HG03558 (cell line): ENCODE measurements around the gene KRT79.
"Not testable (repeated sequence)": the region's sequence is repeated elsewhere in the genome, so short reads cannot be mapped to it uniquely, and the experiment has no call there.

Experiments
- ATAC-seq: cut with Tn5 transposase; IDR thresholded peaks from one replicate; pipeline ENCODE4 v1.9.1; 2021; ENCODE audit warnings: moderate number of reproducible peaks; ENCODE audit not compliant: unreplicated experiment; ENCODE audit errors: extremely low read depth

KRT79 gene

GRCh38 chr12:52833922-52834726 is at the start of gene KRT79:
TSS of gene KRT79 (minus strand) at chr12:52834311. CDS start at chr12:52834260, 51 bp downstream.
- no peak for ATAC-seq

GRCh38 chr12:52880499-52880898 is 46.4 kb upstream of the KRT79 start:
- not testable (repeated sequence) for ATAC-seq

GRCh38 chr12:52879394-52880351 is 45.6 kb upstream of the KRT79 start:
- ATAC-seq: no peak

- ATAC-seq: no peak
These were observed 44.6 kb upstream of the KRT79 start for GRCh38 chr12:52878507-52879393.

DNA sequence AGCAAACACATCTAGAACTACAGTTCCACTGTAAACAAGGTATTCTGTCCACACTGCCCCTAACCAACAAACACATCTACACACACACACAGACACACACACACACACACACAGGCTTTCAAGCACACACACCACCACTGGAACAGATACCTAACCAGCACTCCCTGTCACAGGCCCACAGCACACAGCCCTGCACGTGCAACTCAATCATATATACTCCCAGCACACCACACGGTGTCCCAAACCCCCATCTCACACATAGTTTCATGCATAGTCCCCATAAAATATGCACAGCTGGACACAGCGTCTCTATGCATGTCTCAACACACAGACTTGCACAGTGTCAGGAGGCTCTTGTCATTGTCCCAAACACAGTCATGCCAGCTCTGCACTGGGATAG is 43.1 kb upstream of the KRT79 start:
- ATAC-seq: no peak

GRCh38 chr12:52876372-52876771 is 42.3 kb upstream of the KRT79 start:
- ATAC-seq: no peak

- ATAC-seq: no peak
These were observed 40.7 kb upstream of the KRT79 start for GRCh38 chr12:52874573-52875435.

- ATAC-seq: no peak
These were observed 39.9 kb upstream of the KRT79 start for GRCh38 chr12:52873832-52874572.

GRCh38 chr12:52873513-52873831 is 39.4 kb upstream of the KRT79 start:
- no peak for ATAC-seq

- no peak for ATAC-seq
These were observed 38.7 kb upstream of the KRT79 start for GRCh38 chr12:52872644-52873389.

DNA sequence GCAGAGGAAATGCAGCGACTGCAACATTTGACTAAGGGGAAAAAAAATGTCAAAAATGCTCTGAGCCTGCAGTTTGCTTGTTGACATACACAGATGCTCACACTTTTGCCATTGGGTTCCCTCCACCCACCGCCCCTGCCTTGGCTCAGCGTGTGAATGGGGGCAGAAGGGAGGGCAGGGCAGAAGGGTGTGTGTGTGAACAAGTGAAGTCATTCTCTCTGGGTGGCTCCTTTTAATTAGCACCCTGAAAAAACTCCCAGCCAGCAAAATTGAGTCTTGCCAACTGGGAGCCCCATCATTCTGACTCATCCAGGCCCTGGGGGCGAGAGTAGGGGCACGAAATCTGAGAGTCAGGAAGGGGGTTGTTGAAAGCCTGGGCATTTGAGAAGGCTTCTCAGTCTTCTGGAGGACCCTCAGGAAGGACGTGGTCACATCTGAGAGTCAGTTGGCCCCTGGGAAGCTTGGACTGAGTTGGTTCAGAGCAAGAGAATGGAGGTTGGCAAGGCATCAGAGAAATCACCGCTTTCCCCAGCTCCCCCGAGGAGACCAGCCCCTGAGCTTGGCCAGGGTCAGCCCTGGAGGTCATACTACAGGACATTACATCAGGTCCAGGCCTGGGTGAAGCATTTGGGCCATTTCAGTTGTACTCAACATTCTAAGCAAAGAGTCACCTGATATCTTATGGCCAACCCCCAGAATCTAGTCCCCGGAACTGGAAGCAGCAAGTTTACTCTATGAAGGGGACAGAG is 37.4 kb upstream of the KRT79 start:
- ATAC-seq: no peak

- ATAC-seq: no peak
These were observed 36.5 kb upstream of the KRT79 start for GRCh38 chr12:52870361-52871290.

- ATAC-seq: no peak
These were observed 33.5 kb upstream of the KRT79 start for GRCh38 chr12:52867642-52868041.

GRCh38 chr12:52867152-52867551 is 33.0 kb upstream of the KRT79 start:
- no peak for ATAC-seq

DNA sequence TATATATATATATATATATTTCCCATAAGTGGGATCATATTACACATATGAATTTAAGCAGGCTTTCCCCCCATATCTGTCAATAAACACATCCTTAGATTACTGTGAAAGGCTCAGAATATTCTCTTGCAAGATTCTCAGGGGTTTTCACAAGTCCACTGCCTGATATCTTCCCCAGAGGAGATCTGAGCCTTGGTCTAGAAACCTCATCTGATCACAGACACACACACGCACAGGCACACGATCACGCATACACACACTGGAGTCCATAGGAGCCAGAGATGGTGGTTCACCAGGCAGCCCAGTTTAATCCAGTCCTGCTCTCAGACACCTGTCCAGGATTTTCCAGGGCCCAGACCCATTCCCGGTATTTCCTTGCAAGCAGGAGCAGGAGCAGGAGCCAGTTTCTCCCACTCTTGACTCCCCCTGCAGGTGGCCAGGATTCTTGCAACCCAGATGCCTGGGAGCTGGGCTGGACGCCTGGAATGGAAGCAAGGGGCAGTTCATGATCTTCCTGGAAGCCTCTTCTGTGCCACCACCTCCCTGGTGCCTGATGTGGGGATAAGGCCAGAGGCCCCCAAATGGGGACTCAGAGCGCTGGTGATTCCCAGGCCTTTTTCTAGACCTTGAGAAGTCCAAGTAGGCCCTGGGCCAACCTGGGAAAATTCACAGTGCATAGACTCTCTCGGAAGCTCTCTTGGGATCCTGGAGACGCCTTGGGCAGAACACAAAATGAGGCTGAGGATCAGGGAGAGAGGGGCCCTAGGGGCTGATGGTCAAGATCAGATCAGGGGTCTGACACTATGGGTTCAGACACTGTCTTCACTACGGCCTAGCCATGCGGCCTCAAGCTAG is 31.2 kb upstream of the KRT79 start:
- ATAC-seq: no peak
